ENCODE measurements around the gene MFAP1.
A peak's percentile ranks its signal among the peaks of the same experiment; 100 is the strongest.
"Not testable (repeated sequence)": the region's sequence is repeated elsewhere in the genome, so short reads cannot be mapped to it uniquely, and the experiment has no call there.

The MFAP1 gene

DNA sequence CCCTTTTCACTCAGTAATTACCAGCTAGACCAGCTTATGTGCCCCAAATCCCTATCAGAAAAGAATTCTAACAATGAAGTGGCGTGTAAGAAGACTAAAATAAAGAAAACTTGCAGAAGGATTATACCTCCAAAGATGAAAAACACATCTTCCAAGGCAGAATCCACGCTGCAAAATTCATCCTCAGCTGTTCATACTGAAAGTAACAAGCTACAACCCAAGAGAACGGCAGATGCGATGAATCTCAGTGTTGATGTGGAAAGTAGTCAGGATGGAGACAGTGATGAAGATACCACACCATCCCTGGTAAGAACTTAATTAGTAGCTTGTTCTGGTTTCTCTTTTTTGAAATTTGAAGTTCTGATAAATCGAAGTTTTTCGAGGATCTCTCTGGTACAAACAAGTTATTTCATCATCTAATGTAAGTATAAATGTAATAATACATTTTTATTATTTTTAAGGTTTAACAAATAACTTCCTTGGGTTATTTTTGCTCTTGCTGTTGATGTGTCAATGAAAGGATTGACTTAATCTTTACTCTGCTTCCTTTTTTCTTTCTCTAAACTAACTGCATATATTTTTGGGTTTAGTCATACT lies 3.7 kb upstream of the MFAP1 start:
- TF ChIP-seq ZFX (IDR thresholded peaks at IDR 0.05; ENCODE audit: borderline replicate concordance), result no peak
- H3K27ac ChIP-seq, result peak overlapping the region; percentile 79

DNA sequence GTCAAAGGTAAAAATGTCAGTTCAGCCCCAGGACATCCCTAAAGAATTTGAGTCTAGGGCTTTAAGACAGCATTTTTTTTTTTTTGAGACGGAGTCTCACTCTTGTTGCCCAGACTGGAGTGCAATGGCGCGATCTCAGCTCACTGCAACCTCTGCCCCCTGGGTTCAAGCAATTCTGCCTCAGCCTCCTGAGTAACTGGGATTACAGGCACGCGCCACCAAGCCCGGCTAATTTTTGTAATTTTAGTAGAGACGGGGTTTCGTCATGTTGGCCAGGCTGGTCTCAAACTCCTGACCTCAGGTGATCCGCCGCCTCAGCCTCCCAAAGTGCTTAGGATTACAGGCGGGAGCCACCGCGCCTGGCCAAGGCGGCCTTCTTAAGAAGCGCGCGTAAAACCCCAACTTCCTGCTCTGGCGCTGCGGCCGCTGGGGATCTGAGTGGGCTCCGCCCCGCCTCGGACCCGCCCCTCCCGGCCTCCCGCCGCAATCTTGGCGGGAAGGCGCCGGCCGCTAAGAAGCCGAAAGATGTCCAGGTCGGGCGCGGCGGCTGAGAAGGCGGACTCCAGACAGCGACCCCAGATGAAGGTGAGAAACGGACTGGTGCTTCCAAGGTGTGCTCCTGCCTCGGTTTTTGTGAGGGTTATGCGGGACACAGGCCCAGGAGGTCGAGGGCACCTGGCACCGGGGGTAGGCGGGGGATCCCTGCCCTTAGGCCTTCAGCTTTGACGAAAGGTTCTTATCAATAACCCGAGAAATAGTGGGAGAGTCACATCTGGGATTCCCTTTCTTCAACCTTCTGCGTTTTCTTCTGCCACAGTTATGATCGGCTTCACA lies 2.2 kb upstream of the MFAP1 start, which contains the start of gene WDR76:
Gene WDR76, plus strand, starts transcription at position 495 of the 834 bp plus-strand sequence. Its CDS starts 31 bp downstream, at position 526.
- peak within 1 kb of the TSS; percentile 79 for H3K27ac ChIP-seq
- no peak for TF ChIP-seq ZFX (IDR thresholded peaks at IDR 0.05; ENCODE audit: borderline replicate concordance)
- TF ChIP-seq, protein P1, sequence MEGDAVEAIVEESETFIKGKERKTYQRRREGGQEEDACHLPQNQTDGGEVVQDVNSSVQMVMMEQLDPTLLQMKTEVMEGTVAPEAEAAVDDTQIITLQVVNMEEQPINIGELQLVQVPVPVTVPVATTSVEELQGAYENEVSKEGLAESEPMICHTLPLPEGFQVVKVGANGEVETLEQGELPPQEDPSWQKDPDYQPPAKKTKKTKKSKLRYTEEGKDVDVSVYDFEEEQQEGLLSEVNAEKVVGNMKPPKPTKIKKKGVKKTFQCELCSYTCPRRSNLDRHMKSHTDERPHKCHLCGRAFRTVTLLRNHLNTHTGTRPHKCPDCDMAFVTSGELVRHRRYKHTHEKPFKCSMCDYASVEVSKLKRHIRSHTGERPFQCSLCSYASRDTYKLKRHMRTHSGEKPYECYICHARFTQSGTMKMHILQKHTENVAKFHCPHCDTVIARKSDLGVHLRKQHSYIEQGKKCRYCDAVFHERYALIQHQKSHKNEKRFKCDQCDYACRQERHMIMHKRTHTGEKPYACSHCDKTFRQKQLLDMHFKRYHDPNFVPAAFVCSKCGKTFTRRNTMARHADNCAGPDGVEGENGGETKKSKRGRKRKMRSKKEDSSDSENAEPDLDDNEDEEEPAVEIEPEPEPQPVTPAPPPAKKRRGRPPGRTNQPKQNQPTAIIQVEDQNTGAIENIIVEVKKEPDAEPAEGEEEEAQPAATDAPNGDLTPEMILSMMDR (IDR thresholded peaks at IDR 0.05), result no peak

DNA sequence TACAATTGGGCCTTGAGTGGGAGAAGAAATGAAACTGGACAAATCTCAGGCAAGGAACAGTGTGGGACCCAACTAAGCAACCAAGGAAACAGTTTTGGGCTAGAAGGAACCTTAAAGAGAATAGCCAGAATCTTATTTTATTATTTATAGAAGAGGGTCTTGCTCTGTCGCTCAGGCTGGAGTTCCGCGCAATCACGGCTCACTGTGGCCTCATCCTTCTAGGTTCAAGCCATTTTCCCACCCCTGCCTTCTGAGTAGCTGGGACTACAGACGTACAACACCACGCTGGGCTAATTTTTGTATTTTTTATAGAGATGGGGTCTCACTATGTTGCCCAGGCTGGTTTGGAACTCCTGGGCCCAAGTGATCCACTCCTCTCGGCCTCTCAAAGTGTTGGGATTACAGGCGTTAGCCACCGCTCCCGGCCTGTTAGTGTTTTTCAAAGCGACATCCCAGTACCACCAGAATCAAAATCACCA lies 1.6 kb upstream of the MFAP1 start:
- H3K27ac ChIP-seq, result peak overlapping the region; percentile 79
- TF ChIP-seq ZFX (IDR thresholded peaks at IDR 0.05; ENCODE audit: borderline replicate concordance), result no peak
- TF ChIP-seq, protein P1 (IDR thresholded peaks at IDR 0.05), result no peak

DNA sequence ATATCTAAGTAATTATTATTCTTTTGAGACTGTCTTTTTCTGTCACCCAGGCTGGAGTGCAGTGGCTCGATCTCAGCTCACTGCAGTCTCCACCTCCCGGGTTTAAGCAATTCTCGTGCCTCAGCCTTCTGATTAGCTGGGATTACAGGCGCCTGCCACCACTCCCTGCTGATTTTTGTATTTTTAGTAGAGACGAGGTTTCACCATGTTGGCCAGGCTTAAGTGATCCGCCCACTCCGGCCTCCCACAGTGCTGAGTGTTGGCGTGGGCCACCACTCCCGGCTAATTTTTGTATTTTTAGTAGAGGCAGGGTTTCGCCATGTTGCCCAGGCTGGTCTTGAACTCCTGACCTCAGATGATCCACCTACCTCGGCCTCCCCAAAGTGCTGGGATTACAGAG lies 815 bp upstream of the MFAP1 start:
- H3K27ac ChIP-seq, result peak overlapping the region; percentile 79

DNA sequence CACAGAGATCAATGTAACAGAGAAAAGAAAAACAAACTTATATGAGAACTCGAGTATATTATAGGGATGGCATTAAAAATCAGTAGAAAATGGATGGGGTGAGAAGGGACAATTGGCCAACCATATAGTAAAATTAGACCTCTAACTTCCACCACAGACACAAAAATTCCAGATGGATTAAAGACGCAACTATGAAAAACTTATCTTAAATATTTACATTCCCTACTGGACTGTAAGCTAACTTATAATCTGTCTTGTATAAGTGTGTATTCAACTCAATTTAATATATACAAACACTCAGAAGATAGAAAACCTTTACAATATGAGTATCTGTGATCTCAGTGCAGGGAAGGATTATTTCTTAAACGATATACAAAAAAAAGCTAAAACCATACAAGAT lies 3.0 kb downstream of the MFAP1 start:
- TF ChIP-seq, protein P1 (IDR thresholded peaks at IDR 0.05), result no peak
- TF ChIP-seq ZFX (IDR thresholded peaks at IDR 0.05; ENCODE audit: borderline replicate concordance), result no peak
- no peak overlapping the region for H3K27ac ChIP-seq

DNA sequence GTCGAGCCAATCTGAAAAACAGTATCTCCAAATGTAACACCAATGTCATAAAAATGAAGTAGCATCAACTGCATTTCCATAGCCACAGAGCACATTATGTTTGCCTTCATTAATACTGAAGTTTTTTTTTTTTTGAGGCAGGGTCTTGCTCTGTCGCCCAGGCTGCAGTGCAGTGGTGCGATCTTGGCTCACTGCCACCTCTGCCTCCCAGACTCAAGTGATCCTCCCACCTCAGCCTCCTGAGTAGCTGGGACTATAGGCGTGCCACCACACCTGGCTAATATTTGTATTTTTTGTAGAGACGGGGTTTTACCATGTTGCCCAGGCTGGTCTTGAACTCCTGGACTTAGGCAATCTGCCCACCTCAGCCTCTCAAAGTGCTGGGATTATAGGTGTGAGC lies 9.4 kb downstream of the MFAP1 start:
- not testable (repeated sequence) for H3K27ac ChIP-seq

DNA sequence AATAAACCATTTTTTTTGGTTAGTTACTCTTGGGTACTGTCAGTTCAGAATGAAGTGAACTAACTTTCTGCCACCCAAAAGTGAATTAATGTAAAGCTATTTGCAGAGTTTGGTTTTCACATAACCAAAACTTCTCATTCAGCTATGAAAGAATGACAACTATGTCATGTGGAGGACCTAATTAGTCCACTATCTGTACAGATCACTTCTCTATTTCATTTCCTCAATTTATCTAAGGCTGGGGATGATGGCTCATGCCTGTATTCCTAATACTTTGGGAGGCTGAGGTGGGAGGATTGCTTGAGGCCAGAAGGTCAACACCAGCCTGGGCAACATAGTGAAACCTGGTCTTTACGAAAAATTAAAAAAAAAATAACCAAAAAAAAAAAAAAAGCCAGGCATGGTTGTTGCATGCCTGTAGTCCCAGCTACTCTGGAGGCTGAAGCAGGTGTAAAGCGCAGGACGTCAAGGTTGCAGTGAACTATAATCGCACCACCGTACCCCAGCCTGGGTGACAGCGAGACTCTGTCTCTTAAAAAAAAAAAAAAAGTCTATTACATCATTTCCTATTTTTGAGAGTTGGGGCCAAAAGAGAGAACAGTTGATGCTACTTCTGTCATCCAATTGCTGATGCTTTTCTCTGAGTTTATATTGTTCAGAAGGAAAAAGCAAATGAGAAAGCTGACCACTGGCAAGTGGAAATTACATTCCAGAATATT lies 15.4 kb downstream of the MFAP1 start:
- peak overlapping the region; percentile 42 for H3K27ac ChIP-seq
- TF ChIP-seq, protein P1 (IDR thresholded peaks at IDR 0.05), result no peak
- TF ChIP-seq ZFX (IDR thresholded peaks at IDR 0.05; ENCODE audit: borderline replicate concordance), result no peak

DNA sequence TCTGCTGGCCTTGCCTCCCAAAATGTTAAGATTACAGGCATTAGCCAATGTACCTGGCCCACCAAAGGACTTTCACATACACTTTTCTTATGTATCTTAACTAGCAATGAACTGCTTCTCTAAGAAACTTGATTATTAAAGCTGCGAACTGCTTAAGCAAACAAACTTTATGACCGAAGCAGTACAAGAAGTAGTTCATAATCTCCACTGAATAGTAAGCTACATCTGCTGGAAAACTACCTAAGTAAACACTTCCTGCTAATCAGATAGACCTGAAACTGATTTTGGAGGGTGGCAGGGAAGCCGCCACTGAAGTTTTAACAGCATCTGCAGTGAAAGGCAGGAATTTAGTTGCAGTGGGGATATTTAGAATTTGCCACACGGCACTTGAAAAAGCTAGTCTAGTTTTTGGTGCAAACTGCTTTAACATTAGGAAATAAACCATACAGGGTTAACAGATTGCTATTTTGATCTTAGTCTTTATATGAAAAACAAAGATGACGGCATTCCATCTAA lies 16.0 kb downstream of the MFAP1 start:
- peak overlapping the region; percentile 42 for H3K27ac ChIP-seq
- TF ChIP-seq, protein P1 (IDR thresholded peaks at IDR 0.05), result no peak
- no peak for TF ChIP-seq ZFX (IDR thresholded peaks at IDR 0.05; ENCODE audit: borderline replicate concordance)

DNA sequence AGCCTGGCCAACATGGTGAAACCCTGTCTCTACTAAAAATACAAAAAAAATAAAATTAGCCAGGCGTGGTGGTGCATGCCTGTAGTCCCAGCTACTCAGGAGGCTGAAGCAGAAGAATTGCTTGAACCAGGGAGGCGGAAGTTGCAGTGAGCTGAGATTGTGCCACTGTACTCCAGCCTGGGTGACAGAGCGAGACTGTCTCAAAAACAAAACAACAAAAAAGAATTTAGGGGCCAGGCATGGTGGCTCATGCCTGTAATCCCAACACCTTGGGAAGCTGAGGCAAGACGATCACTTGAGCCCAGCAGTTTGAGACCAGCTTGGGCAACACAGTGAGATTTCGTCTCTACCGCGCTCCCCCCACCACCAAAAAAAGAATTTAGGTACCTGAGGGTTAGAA lies 21.8 kb downstream of the MFAP1 start:
- peak overlapping the region; percentile 98 for H3K27ac ChIP-seq

All from 22Rv1 (cell line).